Mononuclear cell (primary cell): ENCODE measurements around the gene DCLK2. TPM values are rescaled to one million over a fixed set of nuclear protein-coding genes. Genes with fewer than 3 reads are reported as not detected.
A peak's percentile ranks its signal among the peaks of the same experiment; 100 is the strongest.

Experiments used
- H3K27me3 ChIP-seq: 2 replicates; pipeline ENCODE4 v1.6.0; 2011; ENCODE audit warnings: low read length, control low read depth; ENCODE audit not compliant: insufficient read depth
- H3K4me1 ChIP-seq: 2 replicates; pipeline ENCODE4 v1.5.1; 2011; ENCODE audit warnings: mild to moderate bottlenecking, low read length, control low read depth; ENCODE audit not compliant: insufficient read depth
- H3K4me3 ChIP-seq: 2 replicates; pipeline ENCODE4 v1.5.1; 2011; ENCODE audit warnings: mild to moderate bottlenecking, low read length, moderate library complexity
- H3K9me3 ChIP-seq: 2 replicates; pipeline ENCODE4 v1.5.1; 2011; ENCODE audit warnings: low read depth, mild to moderate bottlenecking, control low read depth, low read length
- total RNA-seq: library from RNA; depleted of rRNA; stranded (reverse); fragments of >200 nt; gene quantifications from one replicate; pipeline ENCODE4 v1.2.3, GENCODE V29; 2012

The DCLK2 gene
- total RNA-seq, 1 donor, result 0.31 TPM

- peaks cover 3% of the 10 kb centered on the region for H3K27me3 ChIP-seq
- no peaks in the 10 kb centered on the region for H3K9me3 ChIP-seq
- H3K4me1 ChIP-seq, result no peaks in the 10 kb centered on the region
- no peak overlapping the region for H3K4me3 ChIP-seq
Measured at GRCh38 chr4:150056569-150056968, 21.7 kb upstream of the DCLK2 start.

GRCh38 chr4:150061086-150061776, 17.0 kb upstream of the DCLK2 start:
- H3K9me3 ChIP-seq, result no peaks in the 10 kb centered on the region
- H3K27me3 ChIP-seq, result no peaks in the 10 kb centered on the region
- peaks cover 15% of the 10 kb centered on the region for H3K4me1 ChIP-seq
- no peak overlapping the region for H3K4me3 ChIP-seq

DNA sequence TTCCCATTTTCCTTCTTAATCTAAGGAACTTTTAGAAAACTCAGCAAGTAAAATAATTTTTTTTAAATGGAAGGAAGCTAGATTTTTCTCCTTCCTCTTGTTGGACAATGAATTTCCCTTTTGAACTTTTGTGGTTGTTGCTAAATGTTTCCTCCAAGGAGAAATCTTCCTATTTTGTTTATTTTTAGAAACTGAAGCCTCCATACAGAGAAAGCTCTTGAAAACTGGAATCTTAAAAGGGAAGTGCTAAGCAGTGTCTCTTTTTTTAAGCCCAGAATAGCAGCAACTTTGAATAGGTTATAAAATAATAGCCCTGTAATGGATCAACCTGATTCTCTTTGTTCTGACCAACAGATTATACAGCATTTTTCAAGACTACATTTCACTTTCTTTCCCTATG, 15.1 kb upstream of the DCLK2 start:
- H3K4me1 ChIP-seq, result peaks cover 15% of the 10 kb centered on the region
- no peaks in the 10 kb centered on the region for H3K9me3 ChIP-seq

DNA sequence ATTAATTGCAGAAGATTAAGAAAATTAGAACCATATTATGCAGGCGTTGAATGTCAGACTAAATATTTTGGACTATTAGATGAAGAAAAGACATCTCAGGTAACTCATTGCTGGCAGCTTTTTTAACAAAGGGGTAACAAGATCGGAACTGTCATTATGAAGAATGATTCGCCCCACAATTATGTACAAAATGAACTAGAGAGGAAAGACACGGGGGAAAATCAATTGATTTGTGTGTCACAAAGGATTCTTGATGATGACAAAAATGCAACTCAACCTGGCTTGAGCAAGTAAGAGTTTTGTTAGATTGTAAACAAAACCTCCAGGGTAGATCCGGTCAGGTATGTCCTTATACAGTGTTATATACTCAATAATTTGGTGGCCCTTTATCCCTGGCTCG, 12.5 kb upstream of the DCLK2 start:
- H3K4me1 ChIP-seq, result peaks cover 15% of the 10 kb centered on the region

More for the DNA sequence above, 15.1 kb upstream of the DCLK2 start:
- Histone ChIP-seq H3K27me3 (peaks cover 4% of the 10 kb centered on the region), H3K4me3 (no peak overlapping the region)

DNA sequence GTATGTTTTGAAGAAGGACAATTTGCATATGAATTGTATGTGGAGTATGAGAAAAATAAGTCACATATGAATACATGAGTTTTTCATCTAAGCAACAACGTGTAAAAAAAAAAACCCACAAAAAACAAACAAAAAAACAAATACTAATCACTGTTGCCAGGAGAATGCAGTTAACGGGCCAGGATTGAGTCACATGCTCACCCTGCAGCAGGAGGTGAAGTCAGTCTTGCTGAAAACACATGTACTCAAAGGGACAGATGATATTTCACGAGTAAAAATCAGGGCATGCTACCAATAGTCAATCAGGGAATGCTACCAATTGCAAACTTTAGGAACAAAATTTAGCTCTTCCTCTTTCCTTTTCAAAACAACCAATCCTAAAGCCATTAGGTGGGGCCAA, 10.4 kb upstream of the DCLK2 start:
- peaks cover 4% of the 10 kb centered on the region for H3K27me3 ChIP-seq
- no peaks in the 10 kb centered on the region for H3K9me3 ChIP-seq
- no peak overlapping the region for H3K4me3 ChIP-seq
- H3K4me1 ChIP-seq, result peaks cover 8% of the 10 kb centered on the region

More for the DNA sequence above, 12.5 kb upstream of the DCLK2 start:
- Histone ChIP-seq H3K27me3 (peaks cover 4% of the 10 kb centered on the region), H3K9me3 (no peaks in the 10 kb centered on the region), H3K4me3 (no peak overlapping the region)

- H3K27me3 ChIP-seq, result peaks cover 4% of the 10 kb centered on the region
- H3K4me1 ChIP-seq, result peaks cover 4% of the 10 kb centered on the region
- no peaks in the 10 kb centered on the region for H3K9me3 ChIP-seq
- no peak overlapping the region for H3K4me3 ChIP-seq
Measured at GRCh38 chr4:150068300-150068960, 9.8 kb upstream of the DCLK2 start.

GRCh38 chr4:150069353-150069752, 8.9 kb upstream of the DCLK2 start:
- no peaks in the 10 kb centered on the region for H3K4me1 ChIP-seq
- H3K4me3 ChIP-seq, result no peak overlapping the region
- H3K9me3 ChIP-seq, result no peaks in the 10 kb centered on the region
- peaks cover 4% of the 10 kb centered on the region for H3K27me3 ChIP-seq

DNA sequence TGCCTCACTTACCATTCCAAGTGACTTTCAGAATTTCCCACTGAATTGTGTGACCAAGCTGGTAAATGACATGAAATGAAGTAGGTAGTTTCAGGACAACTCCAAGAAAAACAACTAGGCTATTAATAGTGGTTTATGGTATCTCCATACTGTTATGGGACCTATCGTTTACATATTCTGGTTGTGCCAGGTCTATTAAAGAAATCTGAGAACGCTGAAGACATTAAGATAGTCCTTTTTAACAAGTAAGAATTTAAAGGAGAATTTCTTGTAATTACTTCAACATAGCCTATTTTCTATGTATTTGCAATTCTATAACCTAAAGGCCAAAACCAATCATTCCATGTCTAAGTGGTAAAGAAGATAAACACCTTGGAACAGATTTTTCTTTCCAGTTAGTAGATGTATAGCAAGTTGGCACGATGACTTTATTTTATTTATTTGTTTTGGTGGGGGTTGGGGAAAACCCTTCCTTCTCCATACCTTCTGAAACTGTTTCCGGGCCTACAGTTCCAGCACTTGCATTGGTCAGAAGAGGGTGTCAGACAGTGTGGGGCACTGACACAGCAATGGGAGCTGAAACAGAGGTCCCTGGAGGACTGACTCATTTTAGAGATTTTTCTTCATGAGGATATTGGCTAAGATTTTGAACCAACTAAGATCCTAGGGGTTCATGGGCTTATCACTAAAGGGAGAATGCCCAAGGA, 7.6 kb upstream of the DCLK2 start:
- H3K27me3 ChIP-seq, result peaks cover 4% of the 10 kb centered on the region
- H3K4me3 ChIP-seq, result no peak overlapping the region
- no peaks in the 10 kb centered on the region for H3K9me3 ChIP-seq
- no peaks in the 10 kb centered on the region for H3K4me1 ChIP-seq

DNA sequence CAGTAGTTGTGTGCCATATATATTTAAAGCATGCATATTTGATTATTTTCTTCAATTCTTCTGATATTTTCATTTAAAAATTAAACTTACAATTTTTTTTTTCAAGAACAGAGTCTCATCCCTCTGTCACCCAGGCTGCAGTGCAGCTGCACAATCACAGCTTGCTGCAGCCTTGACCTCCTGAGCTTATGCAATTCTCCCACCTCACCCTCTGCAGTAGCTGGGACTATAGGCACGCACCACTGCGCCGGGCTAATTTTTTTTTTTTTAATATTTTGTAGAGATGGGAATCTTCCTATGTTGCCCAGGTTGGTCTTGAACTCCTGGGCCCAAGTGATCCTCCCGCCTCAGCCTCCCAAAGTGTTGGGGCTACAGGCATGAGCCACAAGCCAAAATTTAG, 5.8 kb upstream of the DCLK2 start:
- no peak overlapping the region for H3K4me3 ChIP-seq
- no peaks in the 10 kb centered on the region for H3K9me3 ChIP-seq
- no peaks in the 10 kb centered on the region for H3K4me1 ChIP-seq
- peaks cover 19% of the 10 kb centered on the region for H3K27me3 ChIP-seq

GRCh38 chr4:150072906-150073714, 5.1 kb upstream of the DCLK2 start:
- H3K4me1 ChIP-seq, result peaks cover 5% of the 10 kb centered on the region
- no peak overlapping the region for H3K4me3 ChIP-seq
- H3K27me3 ChIP-seq, result peaks cover 22% of the 10 kb centered on the region
- H3K9me3 ChIP-seq, result no peaks in the 10 kb centered on the region

DNA sequence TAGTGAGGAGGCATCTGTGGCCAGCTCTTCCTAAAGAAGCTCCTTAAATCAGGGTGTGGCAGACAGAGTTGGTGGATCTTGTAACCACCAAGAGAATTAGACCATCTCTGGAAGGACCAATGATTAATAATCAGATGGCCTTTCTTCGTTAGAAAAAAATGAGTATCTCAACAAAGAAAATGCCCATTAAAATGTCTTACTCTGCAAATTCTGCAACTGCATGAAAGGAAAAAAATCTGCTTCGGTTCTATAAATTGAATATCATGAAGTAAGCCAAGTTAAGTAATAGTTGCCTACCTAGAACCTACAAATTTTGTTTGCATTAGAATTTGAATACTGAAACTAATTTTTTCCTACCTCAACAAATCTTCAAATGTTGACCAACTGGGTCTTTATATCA, 4.2 kb upstream of the DCLK2 start:
- Histone ChIP-seq H3K9me3 (no peaks in the 10 kb centered on the region), H3K4me3 (no peak overlapping the region), H3K27me3 (peaks cover 25% of the 10 kb centered on the region), H3K4me1 (peaks cover 11% of the 10 kb centered on the region)

- Histone ChIP-seq H3K4me3 (peak overlapping the region; percentile 30), H3K27me3 (peaks cover 46% of the 10 kb centered on the region), H3K4me1 (peaks cover 19% of the 10 kb centered on the region), H3K9me3 (no peaks in the 10 kb centered on the region)
Measured at GRCh38 chr4:150078579-150079080, 385 bp downstream of the DCLK2 start.

- Histone ChIP-seq H3K4me3 (peak overlapping the region; percentile 30), H3K9me3 (no peaks in the 10 kb centered on the region)
Measured at GRCh38 chr4:150079081-150079581, 886 bp downstream of the DCLK2 start.

DNA sequence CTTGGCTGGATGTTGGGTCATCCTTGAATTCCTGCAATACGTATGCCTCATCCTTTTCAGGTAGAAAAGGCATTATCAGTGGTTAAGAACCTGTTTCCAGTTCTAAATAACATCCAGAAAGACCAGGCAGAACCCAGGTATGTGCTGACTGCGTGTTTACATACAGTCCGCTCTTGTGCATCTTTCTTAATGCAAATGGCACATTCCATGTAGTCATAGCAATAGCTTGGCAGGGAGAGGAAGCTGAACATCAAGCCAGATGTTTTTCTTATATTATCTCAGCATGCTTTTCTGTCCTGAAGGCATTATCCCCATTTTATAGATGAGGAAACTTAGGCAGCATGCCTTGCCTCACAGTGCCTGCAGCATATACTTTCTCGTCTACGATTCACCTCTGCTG, 2.1 kb downstream of the DCLK2 start:
- H3K9me3 ChIP-seq, result no peaks in the 10 kb centered on the region
- H3K27me3 ChIP-seq, result peaks cover 46% of the 10 kb centered on the region
- H3K4me1 ChIP-seq, result peaks cover 19% of the 10 kb centered on the region
- H3K4me3 ChIP-seq, result no peak overlapping the region

More at GRCh38 chr4:150079081-150079581, 886 bp downstream of the DCLK2 start:
- peaks cover 19% of the 10 kb centered on the region for H3K4me1 ChIP-seq
- peaks cover 46% of the 10 kb centered on the region for H3K27me3 ChIP-seq
